ENCODE results near the gene CELSR2. TPM values are rescaled to one million over a fixed set of nuclear protein-coding genes. Genes with fewer than 3 reads are reported as not detected.

The CELSR2 gene
- total RNA-seq, result 0.34 and 0.44 TPM in 2 replicates

GRCh38 chr1:109248797-109249629 is at the start of gene CELSR2:
Gene CELSR2 (plus strand): TSS chr1:109249539. CDS start chr1:109250080, 541 bp downstream.

GRCh38 chr1:109213824-109214693 is 35.3 kb upstream of the CELSR2 start, which contains the start of gene SARS1:
Gene SARS1 (plus strand): TSS chr1:109213918. CDS start chr1:109213993, 75 bp downstream.

GRCh38 chr1:109282952-109283747 is 33.8 kb downstream of the CELSR2 start, which contains the start of gene PSRC1:
Gene PSRC1 (minus strand): TSS chr1:109283145.

GRCh38 chr1:109306832-109307273 is 57.5 kb downstream of the CELSR2 start, which contains the start of gene MYBPHL:
Gene MYBPHL (minus strand): TSS chr1:109307011. CDS start chr1:109306991, 20 bp downstream.

Other genes with a start within 250 kb of the CELSR2 start
- 4.9 and 6.8 TPM in 2 replicates for gene WDR47, start 207.4 kb upstream of the CELSR2 start, total RNA-seq
- gene TAF13, start 173.5 kb upstream of the CELSR2 start, total RNA-seq, result 39.0 and 48.9 TPM in 2 replicates
- gene TMEM167B, start 158.8 kb upstream of the CELSR2 start, total RNA-seq, result 19.2 and 21.7 TPM in 2 replicates
- 0.06 and 0.10 TPM in 2 replicates for gene ELAPOR1, start 135.4 kb upstream of the CELSR2 start, total RNA-seq
- gene SARS1, start 35.6 kb upstream of the CELSR2 start, total RNA-seq, result 137 and 161 TPM in 2 replicates
- 7.2 and 7.4 TPM in 2 replicates for gene PSRC1, start 33.6 kb downstream of the CELSR2 start, total RNA-seq
- not detected in 2 replicates for gene MYBPHL, start 57.5 kb downstream of the CELSR2 start, total RNA-seq
- gene SORT1, start 148.4 kb downstream of the CELSR2 start, total RNA-seq, result 3.5 and 4.6 TPM in 2 replicates
- 27.3 and 27.6 TPM in 2 replicates for gene PSMA5, start 176.9 kb downstream of the CELSR2 start, total RNA-seq
- 0.29 and 1.00 TPM in 2 replicates for gene SYPL2, start 217.0 kb downstream of the CELSR2 start, total RNA-seq
- gene ATXN7L2, start 234.4 kb downstream of the CELSR2 start, total RNA-seq, result 2.2 and 3.7 TPM in 2 replicates
- 3.8 and 5.2 TPM in 2 replicates for gene CYB561D1, start 244.6 kb downstream of the CELSR2 start, total RNA-seq

All from cardiac ventricle fibroblast (primary cell).